Transverse colon (tissue), 1 donor: ENCODE data around the gene HIVEP3.

Experiments
- EP300 ChIP-seq: sonication (generic); formaldehyde crosslinking; IDR thresholded peaks from one replicate; pipeline ENCODE4 v1.6.1; 2017; ENCODE audit warnings: antibody characterized with exemption, low read depth
- POLR2A ChIP-seq: fragments of 450-650 bp; IDR thresholded peaks from one replicate; pipeline ENCODE4 v1.6.1; 2016; ENCODE audit warnings: antibody characterized with exemption, mild to moderate bottlenecking, moderate library complexity

GRCh38 chr1:41924911-41925310 lies 6.2 kb upstream of the HIVEP3 start:
- no peak for TF ChIP-seq EP300
- no peak for TF ChIP-seq POLR2A
